GM19452 (cell line): ENCODE data around the gene WNT7B.

Experiments used
- ATAC-seq: cut with Tn5 transposase; IDR thresholded peaks from one replicate; pipeline ENCODE4 v1.9.1; 2021; ENCODE audit not compliant: unreplicated experiment

The WNT7B gene

GRCh38 chr22:45914309-45914708, 62.7 kb downstream of the WNT7B start:
- ATAC-seq: no peak

GRCh38 chr22:45912910-45913309, 64.1 kb downstream of the WNT7B start:
- no peak for ATAC-seq

GRCh38 chr22:45911601-45912271, 65.2 kb downstream of the WNT7B start:
- no peak for ATAC-seq

GRCh38 chr22:45910928-45911467, 66.0 kb downstream of the WNT7B start:
- no peak for ATAC-seq

- no peak for ATAC-seq
Measured at GRCh38 chr22:45908961-45909360, 68.0 kb downstream of the WNT7B start.

- no peak for ATAC-seq
Measured at GRCh38 chr22:45907996-45908395, 69.0 kb downstream of the WNT7B start.

GRCh38 chr22:45907378-45907777, 69.6 kb downstream of the WNT7B start:
- ATAC-seq: no peak

- ATAC-seq: no peak
Measured at GRCh38 chr22:45906946-45907345, 70.0 kb downstream of the WNT7B start.

GRCh38 chr22:45905924-45906865, 70.8 kb downstream of the WNT7B start:
- no peak for ATAC-seq

GRCh38 chr22:45905326-45905923, 71.5 kb downstream of the WNT7B start:
- no peak for ATAC-seq

GRCh38 chr22:45904236-45904635, 72.7 kb downstream of the WNT7B start:
- no peak for ATAC-seq

GRCh38 chr22:45903355-45904135, 73.4 kb downstream of the WNT7B start:
- no peak for ATAC-seq

- ATAC-seq: no peak
Measured at GRCh38 chr22:45897736-45898135, 79.2 kb downstream of the WNT7B start.

GRCh38 chr22:45896964-45897538, 79.9 kb downstream of the WNT7B start:
- no peak for ATAC-seq

- ATAC-seq: no peak
Measured at GRCh38 chr22:45896153-45896951, 80.6 kb downstream of the WNT7B start.

GRCh38 chr22:45895436-45896152, 81.4 kb downstream of the WNT7B start:
- no peak for ATAC-seq

GRCh38 chr22:45893516-45893915, 83.4 kb downstream of the WNT7B start:
- ATAC-seq: no peak

GRCh38 chr22:45892681-45893461, 84.1 kb downstream of the WNT7B start:
- ATAC-seq: no peak
